Stimulated activated CD4-positive, alpha-beta T cell treated with anti-CD3 and anti-CD28 coated beads, Interleukin-12 subunit alpha, Interleukin-12 subunit beta, amount 100 ng/mL, for 48 hours (primary cell): ENCODE results near the gene CEACAM16.
"Not testable (repeated sequence)": the region's sequence is repeated elsewhere in the genome, so short reads cannot be mapped to it uniquely, and the experiment has no call there.

Experiments used
- DNase-seq, 3 donors: peaks; one replicate each; pipeline ENCODE4 v3.0.0-alpha.2; 2020; ENCODE audit warnings: low read depth in 2 of 3, low spot score in 1 of 3

The CEACAM16 gene

DNA sequence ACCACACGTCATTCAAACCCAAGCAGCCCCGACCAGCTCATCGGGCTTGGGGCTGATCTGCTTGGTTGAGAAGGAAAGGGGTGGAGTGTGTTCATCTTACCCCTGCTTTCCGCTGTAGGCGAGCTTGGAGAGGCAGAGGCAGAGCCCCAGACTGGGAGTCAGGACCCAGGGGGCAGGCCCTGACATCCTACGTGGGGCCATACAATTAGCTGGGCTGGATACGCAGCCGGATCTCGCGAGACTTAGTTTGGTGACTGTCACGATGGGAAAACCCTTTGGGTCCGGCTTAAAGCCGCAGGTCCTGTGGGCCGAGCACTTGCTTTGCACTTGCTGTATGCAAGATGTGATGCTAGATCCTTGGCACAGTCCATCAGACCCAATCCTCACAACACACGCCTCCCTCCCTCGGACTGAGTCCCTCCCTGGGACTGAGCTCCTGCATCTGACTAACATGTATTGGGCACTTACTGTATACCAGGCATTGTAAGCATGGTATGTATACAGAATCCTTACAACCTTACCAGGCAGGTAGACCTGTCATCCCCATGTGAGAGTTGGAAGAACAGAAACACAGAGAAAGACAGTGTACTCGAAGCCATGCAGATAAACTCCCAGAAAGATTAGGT is 3.7 kb downstream of the CEACAM16 start:
- no peak for DNase-seq

GRCh38 chr19:44703336-44704078 is 4.6 kb downstream of the CEACAM16 start:
- DNase-seq: no peak

DNA sequence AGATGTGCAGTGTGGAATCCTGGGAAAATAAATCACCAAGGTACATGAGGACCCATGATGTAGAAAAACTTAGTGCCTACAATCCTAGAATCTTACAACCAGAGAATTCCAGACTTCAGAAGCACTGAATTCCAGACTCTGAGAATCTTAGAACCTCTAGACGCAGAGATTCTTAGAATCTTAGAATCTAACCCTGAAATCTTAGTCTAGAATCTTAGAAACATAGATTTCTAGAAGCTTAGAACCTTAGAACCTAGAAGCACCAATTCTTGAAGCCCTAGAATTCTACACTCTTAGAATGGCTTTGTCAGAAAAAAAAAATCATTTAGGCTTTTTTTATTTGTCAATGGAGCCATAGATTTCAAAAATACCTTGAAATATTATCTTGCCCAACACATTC is 6.0 kb downstream of the CEACAM16 start:
- no peak for DNase-seq

DNA sequence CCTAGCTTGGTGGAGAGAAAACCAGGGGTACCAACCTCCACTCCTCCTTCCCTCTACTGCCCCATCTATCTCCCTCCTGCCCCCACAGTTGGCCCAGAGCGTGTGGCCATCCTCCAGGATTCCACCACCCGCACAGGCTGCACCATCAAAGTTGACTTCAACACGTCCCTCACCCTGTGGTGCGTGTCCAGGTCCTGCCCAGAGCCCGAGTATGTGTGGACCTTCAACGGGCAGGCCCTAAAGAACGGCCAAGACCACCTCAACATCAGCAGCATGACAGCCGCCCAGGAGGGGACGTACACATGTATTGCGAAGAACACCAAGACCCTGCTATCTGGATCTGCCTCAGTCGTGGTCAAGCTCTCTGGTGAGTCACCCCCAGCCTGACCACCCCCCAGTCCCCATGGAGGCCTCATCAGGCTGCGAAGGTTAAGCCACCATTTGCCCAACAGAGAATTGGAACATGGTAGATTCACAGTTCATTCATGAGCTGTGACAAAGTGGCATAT is 6.6 kb downstream of the CEACAM16 start:
- DNase-seq: no peak

GRCh38 chr19:44706506-44707236 is 7.7 kb downstream of the CEACAM16 start:
- no peak for DNase-seq

- no peak for DNase-seq
Measured at GRCh38 chr19:44707794-44708193, 8.8 kb downstream of the CEACAM16 start.

GRCh38 chr19:44708940-44709339 is 10.0 kb downstream of the CEACAM16 start:
- DNase-seq: no peak

DNA sequence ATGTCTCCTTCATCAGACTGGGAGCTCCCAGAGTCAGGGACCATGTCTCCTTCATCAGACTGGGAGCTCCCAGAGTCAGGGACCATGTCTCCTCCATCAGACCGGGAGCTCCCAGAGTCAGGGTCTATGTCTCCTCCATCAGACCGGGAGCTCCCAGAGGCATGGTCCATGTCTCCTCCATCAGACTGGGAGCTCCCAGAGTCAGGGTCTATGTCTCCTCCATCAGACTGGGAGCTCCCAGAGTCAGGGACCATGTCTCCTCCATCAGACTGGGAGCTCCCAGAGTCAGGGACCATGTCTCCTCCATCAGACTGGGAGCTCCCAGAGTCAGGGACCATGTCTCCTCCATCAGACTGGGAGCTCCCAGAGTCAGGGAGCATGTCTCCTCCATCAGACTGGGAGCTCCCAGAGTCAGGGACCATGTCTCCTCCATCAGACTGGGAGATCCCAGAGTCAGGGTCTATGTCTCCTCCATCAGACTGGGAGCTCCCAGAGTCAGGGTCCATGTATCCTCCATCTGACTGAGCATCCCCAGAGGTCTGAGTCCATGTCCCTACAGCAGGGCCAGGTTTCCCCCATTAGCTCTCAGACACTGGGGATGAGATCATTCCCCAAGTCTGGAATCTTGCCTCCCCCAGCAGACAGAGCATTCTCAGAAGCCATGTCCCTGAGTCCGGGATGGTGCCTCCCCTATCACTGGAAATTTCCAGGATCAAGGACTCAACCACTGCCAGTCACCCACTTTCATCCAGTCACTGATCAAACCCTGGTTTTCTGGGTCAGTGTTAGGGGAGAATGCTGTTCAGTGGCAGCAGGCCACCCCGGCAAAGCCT is 10.7 kb downstream of the CEACAM16 start:
- DNase-seq: not testable (repeated sequence)

DNA sequence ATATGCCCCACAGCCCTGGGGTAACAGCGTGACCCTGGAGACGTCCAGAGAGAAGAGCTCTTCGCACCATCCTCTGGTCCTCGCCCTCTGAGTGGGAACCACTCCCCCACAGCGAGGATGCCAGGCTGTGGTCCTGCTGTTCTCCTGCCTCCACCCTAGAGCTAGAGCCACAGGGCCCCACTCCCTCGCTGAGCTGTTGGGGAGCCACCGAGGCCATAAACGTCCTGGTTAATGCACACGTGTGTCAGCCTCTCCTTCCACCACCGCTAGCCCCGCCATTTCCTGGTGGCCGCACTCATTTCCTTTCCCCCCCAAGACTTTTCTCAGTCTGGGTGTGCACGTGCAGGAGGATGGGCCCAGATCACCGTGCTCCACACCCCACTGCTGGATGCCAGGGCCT is 11.5 kb downstream of the CEACAM16 start:
- no peak for DNase-seq

GRCh38 chr19:44712864-44713515 is 14.0 kb downstream of the CEACAM16 start:
- DNase-seq: no peak

DNA sequence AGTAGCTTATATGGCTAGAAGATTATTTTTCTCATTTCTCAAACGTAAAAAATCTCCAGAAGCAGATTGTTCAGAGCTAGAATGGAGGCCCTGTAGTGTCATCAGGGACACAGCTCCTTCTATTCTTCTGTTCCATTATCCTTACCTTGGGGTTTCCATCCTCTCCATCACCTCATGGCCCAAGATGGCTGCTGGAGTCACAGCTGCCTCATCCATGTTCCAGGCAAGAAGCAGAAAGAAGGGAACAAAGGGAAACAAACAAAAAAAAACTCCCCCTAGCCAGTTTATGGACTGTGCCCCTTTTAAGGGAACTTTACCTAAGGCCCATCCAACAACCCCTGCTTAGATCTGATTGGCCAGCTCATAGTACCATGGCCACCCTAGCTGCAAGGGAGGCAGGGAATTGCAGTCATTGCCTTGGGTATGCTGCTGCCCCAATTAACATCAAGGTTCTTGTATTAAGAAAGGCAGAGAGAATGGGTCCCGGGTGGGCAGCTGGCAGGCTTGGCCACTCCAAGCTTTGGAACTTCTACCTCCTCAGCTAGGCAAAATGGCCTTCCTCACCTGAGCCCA is 15.7 kb downstream of the CEACAM16 start:
- no peak for DNase-seq

- no peak for DNase-seq
Measured at GRCh38 chr19:44717603-44718002, 18.7 kb downstream of the CEACAM16 start.

GRCh38 chr19:44718441-44719261 is 19.7 kb downstream of the CEACAM16 start:
- no peak for DNase-seq

DNA sequence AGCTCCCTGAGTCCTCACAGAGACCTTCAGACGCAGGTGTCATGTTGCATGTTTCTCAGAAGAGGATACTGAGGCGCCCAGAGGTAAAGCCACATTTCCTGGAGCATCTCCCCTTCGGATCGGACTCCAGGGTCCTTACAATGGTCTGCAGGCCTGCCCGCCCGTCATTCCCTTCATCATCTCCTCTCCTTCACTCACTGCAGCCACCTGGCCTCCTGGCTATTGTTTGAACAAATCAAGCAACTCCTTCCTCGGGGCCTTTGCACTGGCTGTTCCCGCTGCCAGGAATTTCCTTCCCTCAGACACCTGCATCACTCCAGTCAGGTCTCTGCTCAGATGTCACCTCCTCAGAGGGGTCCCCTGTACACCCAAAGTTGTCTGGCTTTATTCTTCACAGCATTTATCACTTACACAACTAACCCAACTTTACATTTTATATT is 20.3 kb downstream of the CEACAM16 start:
- no peak for DNase-seq

GRCh38 chr19:44720396-44720795 is 21.4 kb downstream of the CEACAM16 start:
- not testable (repeated sequence) for DNase-seq

DNA sequence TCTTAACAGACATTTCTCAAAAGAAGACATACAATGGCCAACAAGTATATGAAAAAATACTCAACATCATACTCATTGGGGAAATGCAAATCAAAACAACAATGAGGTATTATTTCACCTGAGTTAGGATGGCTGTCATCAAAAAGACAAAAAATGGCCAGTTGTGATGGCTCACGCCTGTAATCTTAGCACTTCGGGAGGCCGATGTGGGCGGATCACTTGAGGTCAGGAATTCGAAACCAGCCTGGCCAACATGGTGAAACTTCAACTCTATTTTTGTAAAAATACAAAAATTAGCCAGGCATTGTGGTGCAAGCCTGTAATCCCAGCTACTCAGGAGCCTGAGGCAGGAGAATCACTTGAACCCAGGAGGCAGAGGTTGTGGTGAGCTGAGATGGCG is 22.0 kb downstream of the CEACAM16 start:
- no peak for DNase-seq

- DNase-seq: not testable (repeated sequence)
Measured at GRCh38 chr19:44721369-44721768, 22.4 kb downstream of the CEACAM16 start.

- no peak for DNase-seq
Measured at GRCh38 chr19:44722131-44723121, 23.5 kb downstream of the CEACAM16 start.
